Measurements from ENCODE around the gene ZNF367.
A peak's percentile ranks its signal among the peaks of the same experiment; 100 is the strongest.

Gene ZNF367

GRCh38 chr9:96418083-96418919 is at the start of gene ZNF367:
ZNF367 (minus strand) TSS chr9:96418370; CDS start chr9:96418032, 338 bp downstream.
- peak; percentile 94 for DNase-seq

GRCh38 chr9:96467784-96468183 is 49.6 kb upstream of the ZNF367 start:
- DNase-seq, result no peak

- DNase-seq, result no peak
Observed at GRCh38 chr9:96464426-96464825, 46.3 kb upstream of the ZNF367 start.

- DNase-seq, result no peak
Observed at GRCh38 chr9:96462541-96462940, 44.4 kb upstream of the ZNF367 start.

GRCh38 chr9:96461336-96461735 is 43.2 kb upstream of the ZNF367 start:
- DNase-seq, result no peak

- DNase-seq, result no peak
Observed at GRCh38 chr9:96460882-96461281, 42.7 kb upstream of the ZNF367 start.

- DNase-seq, result no peak
Observed at GRCh38 chr9:96460470-96460869, 42.3 kb upstream of the ZNF367 start.

- DNase-seq, result no peak
Observed at GRCh38 chr9:96459268-96460007, 41.3 kb upstream of the ZNF367 start.

- DNase-seq, result no peak
Observed at GRCh38 chr9:96458226-96458625, 40.1 kb upstream of the ZNF367 start.

GRCh38 chr9:96457266-96457665 is 39.1 kb upstream of the ZNF367 start:
- DNase-seq, result no peak

GRCh38 chr9:96453625-96454024 is 35.5 kb upstream of the ZNF367 start:
- no peak for DNase-seq

- no peak for DNase-seq
Observed at GRCh38 chr9:96450613-96451528, 32.7 kb upstream of the ZNF367 start.

GRCh38 chr9:96449845-96450612 is 31.9 kb upstream of the ZNF367 start, which contains the start of gene HABP4:
HABP4 (plus strand) TSS chr9:96450169; CDS start chr9:96450280, 111 bp downstream.
- peak; percentile 88 for DNase-seq

GRCh38 chr9:96449523-96449844 is 31.3 kb upstream of the ZNF367 start:
- no peak for DNase-seq

- DNase-seq, result no peak
Observed at GRCh38 chr9:96448546-96449170, 30.5 kb upstream of the ZNF367 start.

- DNase-seq, result no peak
Observed at GRCh38 chr9:96447406-96447805, 29.2 kb upstream of the ZNF367 start.

GRCh38 chr9:96442491-96442890 is 24.3 kb upstream of the ZNF367 start:
- DNase-seq, result no peak

- DNase-seq, result no peak
Observed at GRCh38 chr9:96441798-96442445, 23.8 kb upstream of the ZNF367 start.

- no peak for DNase-seq
Observed at GRCh38 chr9:96440671-96441199, 22.6 kb upstream of the ZNF367 start.

GRCh38 chr9:96437454-96437853 is 19.3 kb upstream of the ZNF367 start:
- no peak for DNase-seq

Data from NK-92 treated with Interleukin-12 subunit alpha and Interleukin-12 subunit beta, amount 100 ng/mL, for 24 hours (cell line).